Small intestine (tissue), 7 donors: ENCODE results near the gene TBL3. TPM values are rescaled to one million over a fixed set of nuclear protein-coding genes. Genes with fewer than 3 reads are reported as not detected.
A peak's percentile ranks its signal among the peaks of the same experiment; 100 is the strongest.

Experiments used
- DNase-seq, 2 donors: peaks; one replicate each; pipeline versions ENCODE4 v3.0.0 to v3.0.0-alpha.2; 2013
- FAIRE-seq: peaks from 2 replicates; lab custom pipeline; 2012; peaks lifted over from hg19 to GRCh38; lab: Jason Lieb, UNC
- H3K27ac ChIP-seq, 3 donors: one replicate each; pipeline ENCODE4 v1.5.1; 2013; ENCODE audit warnings: low read length in 2 of 3, mild to moderate bottlenecking in 2 of 3, control low read depth in 1 of 3, inconsistent platforms in 1 of 3, low read depth in 1 of 3, moderate library complexity in 1 of 3
- H3K27me3 ChIP-seq, 3 donors: one replicate each; pipeline ENCODE4 v1.6.1; 2013; ENCODE audit warnings: low read length in 3 of 3, inconsistent platforms in 1 of 3; ENCODE audit not compliant: control insufficient read depth in 3 of 3, insufficient read depth in 3 of 3
- H3K36me3 ChIP-seq, 3 donors: one replicate each; pipeline ENCODE4 v1.6.1; 2013; ENCODE audit warnings: low read length in 3 of 3, inconsistent platforms in 1 of 3, low read depth in 1 of 3, mild to moderate bottlenecking in 1 of 3, moderate library complexity in 1 of 3; ENCODE audit not compliant: control insufficient read depth in 3 of 3, insufficient read depth in 2 of 3
- H3K4me1 ChIP-seq, 3 donors: one replicate each; pipeline ENCODE4 v1.6.1; 2013; ENCODE audit warnings: low read length in 2 of 3, inconsistent platforms in 1 of 3, low read depth in 1 of 3, mild to moderate bottlenecking in 1 of 3, moderate library complexity in 1 of 3; ENCODE audit not compliant: control insufficient read depth in 3 of 3, insufficient read depth in 2 of 3
- H3K4me3 ChIP-seq, 3 donors: one replicate each; pipeline ENCODE4 v1.5.1; 2013; ENCODE audit warnings: low read length in 3 of 3, control low read depth in 1 of 3, inconsistent platforms in 1 of 3, low read depth in 1 of 3, mild to moderate bottlenecking in 1 of 3, moderate library complexity in 1 of 3
- H3K9me3 ChIP-seq, 2 donors: one replicate each; pipeline ENCODE4 v1.6.1; 2013; ENCODE audit warnings: low read depth in 1 of 2, low read length in 1 of 2; ENCODE audit not compliant: control insufficient read depth in 2 of 2, insufficient read depth in 1 of 2
- whole genome bisulfite sequencing, 3 donors: extraction: QIAGEN DNeasy Blood & Tissue Kit; methylation state at CpG; one replicate each; pipeline ENCODE4 v1.1.7; 2013; 5-methylcytosine and 5-hydroxymethylcytosine counted together
- polyA plus RNA-seq, 4 donors: library from polyadenylated mRNA; stranded (reverse) in 3 of 4; unstranded in 1 of 4; fragments of 200-250 nt in 3 of 4; fragments of 120-200 nt in 1 of 4; gene quantifications; one replicate each; pipeline versions ENCODE4 v1.2.1 to v1.2.3, GENCODE V29; 2013
- donor health status: healthy with polysubstance abuse.
- donor health status: control.
- donor health status: control.
- donor health status: Bipolar disorder and iron deficiency.
- donor health status: healthy.

Gene TBL3
- polyA plus RNA-seq, 4 donors: 34.1 to 49.7 (median 45.6) TPM

- H3K9me3 ChIP-seq: no peaks in the 10 kb centered on the region
- H3K4me3 ChIP-seq: no peak overlapping the region
- no peak for DNase-seq
- H3K27ac ChIP-seq: no peak overlapping the region
- WGBS, 3 donors: 90 to 95% (median 93%) methylated on average over 32 to 33 of the region's 33 CpGs
- no peak for FAIRE-seq
- H3K36me3 ChIP-seq: peaks cover 0 to 51% (median 7%) of the 10 kb centered on the region in 3 donors
- peaks cover 2 to 36% (median 5%) of the 10 kb centered on the region in 3 donors for H3K4me1 ChIP-seq
- H3K27me3 ChIP-seq: peaks cover 0 to 14% (median 5%) of the 10 kb centered on the region in 3 donors
Measured at GRCh38 chr16:1975432-1976215, 3.8 kb downstream of the TBL3 start.

GRCh38 chr16:1976216-1976520 is 4.3 kb downstream of the TBL3 start:
- H3K27me3 ChIP-seq: peaks cover 0 to 20% (median 5%) of the 10 kb centered on the region in 3 donors
- H3K4me1 ChIP-seq: peaks cover 2 to 37% (median 5%) of the 10 kb centered on the region in 3 donors
- FAIRE-seq (no peak), DNase-seq (no peak)
- H3K4me3 ChIP-seq: no peak overlapping the region
- H3K36me3 ChIP-seq: peaks cover 0 to 51% (median 7%) of the 10 kb centered on the region in 3 donors
- no peaks in the 10 kb centered on the region for H3K9me3 ChIP-seq
- WGBS, 3 donors: 90 to 96% (median 92%) methylated on average over 8 of the region's 8 CpGs
- no peak overlapping the region for H3K27ac ChIP-seq

GRCh38 chr16:1976951-1977874 is 5.4 kb downstream of the TBL3 start:
- H3K4me3 ChIP-seq: no peak overlapping the region
- H3K27me3 ChIP-seq: peaks cover 0 to 30% (median 5%) of the 10 kb centered on the region in 3 donors
- no peak overlapping the region for H3K27ac ChIP-seq
- DNase-seq (no peak), FAIRE-seq (no peak)
- WGBS, 3 donors: 90 to 93% (median 91%) methylated on average over 31 to 33 of the region's 33 CpGs
- H3K4me1 ChIP-seq: peaks cover 2 to 47% (median 5%) of the 10 kb centered on the region in 3 donors
- H3K9me3 ChIP-seq: no peaks in the 10 kb centered on the region
- H3K36me3 ChIP-seq: peaks cover 0 to 51% (median 7%) of the 10 kb centered on the region in 3 donors

- Histone ChIP-seq H3K4me1 (peaks cover 3 to 49% (median 5%) of the 10 kb centered on the region in 3 donors), H3K27me3 (peaks cover 0 to 37% (median 5%) of the 10 kb centered on the region in 3 donors), H3K4me3 (no peak overlapping the region), H3K27ac (no peak overlapping the region), H3K9me3 (no peaks in the 10 kb centered on the region), H3K36me3 (peaks cover 0 to 51% (median 7%) of the 10 kb centered on the region in 3 donors)
- 94 to 97% (median 95%) methylated on average over 17 to 18 of the region's 18 CpGs for WGBS, 3 donors
- DNase-seq (no peak), FAIRE-seq (no peak)
Measured at GRCh38 chr16:1977875-1978268, 6.0 kb downstream of the TBL3 start.

GRCh38 chr16:1978476-1979120 is 6.7 kb downstream of the TBL3 start:
- peaks cover under 1 to 48% (median 5%) of the 10 kb centered on the region in 3 donors for H3K4me1 ChIP-seq
- H3K4me3 ChIP-seq: peak overlapping the region; percentile 20 to 51 (median 30)
- peaks cover 0 to 41% (median 5%) of the 10 kb centered on the region in 3 donors for H3K27me3 ChIP-seq
- H3K27ac ChIP-seq: peak overlapping the region in 2 of 3 donors; percentile 47 to 56
- DNase-seq (peak in 1 of 2 donors; percentile 30), FAIRE-seq (no peak)
- H3K36me3 ChIP-seq: peaks cover 0 to 48% (median 7%) of the 10 kb centered on the region in 3 donors
- 42 to 67% (median 66%) methylated on average over 33 to 37 of the region's 37 CpGs for WGBS, 3 donors
- H3K9me3 ChIP-seq: no peaks in the 10 kb centered on the region

- 4 to 22% (median 21%) methylated on average over 31 to 70 of the region's 70 CpGs for WGBS, 3 donors
- peak overlapping the region; percentile 57 to 86 (median 80) for H3K27ac ChIP-seq
Measured at GRCh38 chr16:1979271-1980029, 7.6 kb downstream of the TBL3 start.

GRCh38 chr16:1980030-1980769 is 8.3 kb downstream of the TBL3 start:
- WGBS, 3 donors: 3 to 8% (median 5%) methylated on average over 47 to 53 of the region's 53 CpGs
- Histone ChIP-seq H3K9me3 (no peaks in the 10 kb centered on the region), H3K4me1 (peaks cover 0 to 53% (median 5%) of the 10 kb centered on the region in 3 donors), H3K27me3 (peaks cover 0 to 41% (median 5%) of the 10 kb centered on the region in 3 donors), H3K27ac (peak overlapping the region; percentile 57 to 86 (median 80)), H3K4me3 (peak overlapping the region; percentile 6 to 40 (median 9)), H3K36me3 (peaks cover 0 to 40% (median 0%) of the 10 kb centered on the region in 3 donors)
- peak; percentile 54 to 57 for DNase-seq
- FAIRE-seq: no peak

More at GRCh38 chr16:1979271-1980029, 7.6 kb downstream of the TBL3 start:
- Histone ChIP-seq H3K9me3 (no peaks in the 10 kb centered on the region), H3K4me3 (peak overlapping the region in 2 of 3 donors; percentile 40 to 51), H3K4me1 (peaks cover 0 to 48% (median 5%) of the 10 kb centered on the region in 3 donors), H3K27me3 (peaks cover 0 to 41% (median 5%) of the 10 kb centered on the region in 3 donors), H3K36me3 (peaks cover 0 to 43% (median 7%) of the 10 kb centered on the region in 3 donors)
- no peak for FAIRE-seq
- DNase-seq: peak; percentile 91 to 93
